Breast epithelium (tissue), 3 donors: Measurements from ENCODE around the gene RAP1GAP2.

Experiments used
- CTCF ChIP-seq, 3 donors: fragments of 450-650 bp; IDR thresholded peaks; one replicate each; pipeline ENCODE4 v1.5.1; 2016 to 2017; ENCODE audit warnings: antibody characterized with exemption in 3 of 3, mild to moderate bottlenecking in 3 of 3, moderate library complexity in 3 of 3
- POLR2A ChIP-seq: fragments of 450-650 bp; IDR thresholded peaks from one replicate; pipeline ENCODE4 v1.6.1; 2016; ENCODE audit warnings: antibody characterized with exemption, mild to moderate bottlenecking, moderate library complexity

GRCh38 chr17:2822358-2822757, 26.1 kb downstream of the RAP1GAP2 start:
- no peak for TF ChIP-seq CTCF (IDR thresholded peaks at IDR 0.05)
- no peak for TF ChIP-seq POLR2A
